Measurements from ENCODE around the gene M6PR. TPM values are rescaled to one million over a fixed set of nuclear protein-coding genes. Genes with fewer than 3 reads are reported as not detected.
"Not testable (repeated sequence)": the region's sequence is repeated elsewhere in the genome, so short reads cannot be mapped to it uniquely, and the experiment has no call there.

M6PR gene
- polyA plus RNA-seq, 4 donors, result 189 to 217 (median 210) TPM

GRCh38 chr12:8951744-8952143, 2.3 kb upstream of the M6PR start:
- DNase-seq (ENCODE audit: low read depth in 4 of 4, low spot score in 3 of 4), result no peak

- no peak for DNase-seq (ENCODE audit: low read depth in 4 of 4, low spot score in 3 of 4)
Observed at GRCh38 chr12:8950702-8951478, 1.4 kb upstream of the M6PR start.

- peak in 1 of 4 donors; percentile 48 for DNase-seq (ENCODE audit: low read depth in 4 of 4, low spot score in 3 of 4)
Observed at GRCh38 chr12:8950221-8950527, 729 bp upstream of the M6PR start.

GRCh38 chr12:8948701-8949341, 624 bp downstream of the M6PR start:
- peak in 2 of 4 donors; percentile 1 to 7 for DNase-seq (ENCODE audit: low read depth in 4 of 4, low spot score in 3 of 4)

- no peak for DNase-seq (ENCODE audit: low read depth in 4 of 4, low spot score in 3 of 4)
Observed at GRCh38 chr12:8947737-8948136, 1.7 kb downstream of the M6PR start.

- no peak for DNase-seq (ENCODE audit: low read depth in 4 of 4, low spot score in 3 of 4)
Observed at GRCh38 chr12:8946733-8947132, 2.7 kb downstream of the M6PR start.

- no peak for DNase-seq (ENCODE audit: low read depth in 4 of 4, low spot score in 3 of 4)
Observed at GRCh38 chr12:8943565-8944186, 5.8 kb downstream of the M6PR start.

- DNase-seq (ENCODE audit: low read depth in 4 of 4, low spot score in 3 of 4), result no peak
Observed at GRCh38 chr12:8941691-8942478, 7.6 kb downstream of the M6PR start.

GRCh38 chr12:8937842-8938442, 11.5 kb downstream of the M6PR start:
- DNase-seq (ENCODE audit: low read depth in 4 of 4, low spot score in 3 of 4), result not testable (repeated sequence)

- no peak for DNase-seq (ENCODE audit: low read depth in 4 of 4, low spot score in 3 of 4)
Observed at GRCh38 chr12:8936735-8937134, 12.7 kb downstream of the M6PR start.

GRCh38 chr12:8934080-8934479, 15.4 kb downstream of the M6PR start:
- not testable (repeated sequence) for DNase-seq (ENCODE audit: low read depth in 4 of 4, low spot score in 3 of 4)

- DNase-seq (ENCODE audit: low read depth in 4 of 4, low spot score in 3 of 4), result not testable (repeated sequence)
Observed at GRCh38 chr12:8932464-8932863, 17.0 kb downstream of the M6PR start.

- DNase-seq (ENCODE audit: low read depth in 4 of 4, low spot score in 3 of 4), result not testable (repeated sequence)
Observed at GRCh38 chr12:8930655-8931323, 18.7 kb downstream of the M6PR start.

GRCh38 chr12:8922544-8922943, 26.9 kb downstream of the M6PR start:
- DNase-seq (ENCODE audit: low read depth in 4 of 4, low spot score in 3 of 4), result no peak

- DNase-seq (ENCODE audit: low read depth in 4 of 4, low spot score in 3 of 4), result not testable (repeated sequence)
Observed at GRCh38 chr12:8919643-8920042, 29.8 kb downstream of the M6PR start.

- DNase-seq (ENCODE audit: low read depth in 4 of 4, low spot score in 3 of 4), result no peak
Observed at GRCh38 chr12:8917751-8918150, 31.7 kb downstream of the M6PR start.

- DNase-seq (ENCODE audit: low read depth in 4 of 4, low spot score in 3 of 4), result no peak
Observed at GRCh38 chr12:8917031-8917430, 32.4 kb downstream of the M6PR start.

GRCh38 chr12:8916154-8916553, 33.3 kb downstream of the M6PR start:
- DNase-seq (ENCODE audit: low read depth in 4 of 4, low spot score in 3 of 4), result no peak

GRCh38 chr12:8914716-8915526, 34.5 kb downstream of the M6PR start:
- DNase-seq (ENCODE audit: low read depth in 4 of 4, low spot score in 3 of 4), result peak in 3 of 4 donors; percentile 22 to 44 (median 27)
